Esophagus mucosa (tissue), 1 donor: Measurements from ENCODE around the gene SYPL1. TPM values are rescaled to one million over a fixed set of nuclear protein-coding genes. Genes with fewer than 3 reads are reported as not detected.
A peak's percentile ranks its signal among the peaks of the same experiment; 100 is the strongest.

Experiments used
- ATAC-seq: fragments of 200-7000 bp; cut with Tn5 transposase; one replicate; pipeline ENCODE4 v1.9.1; 2020
- total RNA-seq: library from RNA; stranded (reverse); gene quantifications from one replicate; pipeline ENCODE4 v1.2.4, GENCODE V29; 2023
- donor health status: DM: yes; HTN: yes; CAD: no.

SYPL1 gene
- total RNA-seq, 1 donor from 2014 or later = 131 TPM

GRCh38 chr7:106064771-106065574, 47.1 kb downstream of the SYPL1 start:
- ATAC-seq = peak; percentile 81

DNA sequence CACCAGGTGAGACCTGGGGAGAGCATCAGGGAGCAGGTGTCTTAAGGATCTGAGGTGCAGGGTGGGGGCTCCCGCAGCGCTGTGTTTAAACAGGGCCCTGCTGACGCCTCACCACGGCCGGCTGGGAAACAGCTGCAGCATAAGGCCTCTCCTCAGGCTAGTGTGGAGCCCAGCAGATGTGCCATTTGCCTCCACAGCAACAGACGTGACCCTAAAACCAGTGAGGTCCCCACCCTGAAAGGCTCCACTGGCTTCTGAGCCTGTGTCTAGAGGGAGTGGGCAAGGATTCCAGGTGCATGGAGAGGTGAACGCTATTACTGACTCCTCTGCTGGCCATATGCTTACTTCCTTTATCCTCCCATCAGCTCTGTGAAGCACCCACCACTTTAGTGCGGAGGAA, 47.8 kb downstream of the SYPL1 start:
- ATAC-seq = no peak

DNA sequence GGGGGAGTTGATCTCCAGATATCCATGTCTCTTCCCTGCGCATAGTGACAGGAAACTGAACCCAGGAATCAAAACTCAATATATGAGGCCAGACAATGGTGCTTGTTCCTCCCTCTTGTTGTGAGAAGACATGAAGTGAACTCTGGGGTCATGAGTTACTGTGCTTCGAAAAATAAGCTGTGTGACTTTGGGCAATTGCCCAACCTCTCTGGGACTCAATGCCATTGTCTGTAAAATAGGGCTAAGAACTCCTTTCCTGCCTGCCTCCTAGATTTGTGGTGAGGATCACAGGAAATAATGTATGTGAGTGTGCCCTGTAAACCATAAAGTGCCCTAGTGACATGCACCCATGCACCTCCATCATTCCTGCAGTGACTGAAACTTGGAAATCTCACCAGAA, 48.4 kb downstream of the SYPL1 start:
- ATAC-seq = no peak

DNA sequence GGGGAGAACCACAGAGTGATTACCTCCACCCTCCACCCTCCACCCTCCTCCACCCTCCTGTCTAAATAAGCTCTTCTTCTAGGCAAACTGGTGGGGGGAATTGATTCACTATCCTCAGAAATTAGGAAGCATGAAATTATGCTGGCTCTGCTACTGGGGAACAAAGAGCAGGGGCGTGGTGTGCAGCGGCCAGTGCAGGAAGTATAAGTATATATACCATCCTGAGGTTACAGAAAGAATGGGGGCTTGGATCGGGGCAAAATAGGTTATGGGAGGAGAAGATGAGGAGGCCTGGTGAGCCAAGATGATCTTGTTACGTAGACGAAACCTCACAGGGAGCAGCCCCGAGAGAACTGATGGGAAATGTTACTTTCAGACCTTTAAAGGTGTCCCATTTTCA, 49.1 kb downstream of the SYPL1 start:
- ATAC-seq = no peak

- ATAC-seq = peak; percentile 10
Measured at GRCh38 chr7:106062521-106062931, 49.6 kb downstream of the SYPL1 start.

DNA sequence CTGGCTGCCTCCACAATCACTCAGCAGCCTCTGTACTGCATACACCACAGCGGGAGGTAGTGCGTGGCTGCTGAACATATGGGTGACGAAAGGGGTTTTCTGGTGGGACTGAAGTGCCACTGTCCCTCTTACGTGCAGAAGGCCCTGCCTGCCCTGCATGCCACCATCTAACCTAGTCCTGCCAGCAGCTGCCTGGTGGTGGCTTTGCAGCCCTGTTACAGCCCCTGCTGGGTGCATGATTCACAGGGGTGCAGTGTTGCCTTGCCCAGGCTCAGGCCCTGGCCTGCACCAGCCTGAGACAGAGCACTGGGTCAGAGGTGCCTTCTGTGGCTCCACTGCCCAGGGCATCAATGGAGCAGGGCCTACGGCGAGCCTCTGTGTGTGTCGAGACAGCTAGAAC, 50.1 kb downstream of the SYPL1 start:
- peak; percentile 45 for ATAC-seq

DNA sequence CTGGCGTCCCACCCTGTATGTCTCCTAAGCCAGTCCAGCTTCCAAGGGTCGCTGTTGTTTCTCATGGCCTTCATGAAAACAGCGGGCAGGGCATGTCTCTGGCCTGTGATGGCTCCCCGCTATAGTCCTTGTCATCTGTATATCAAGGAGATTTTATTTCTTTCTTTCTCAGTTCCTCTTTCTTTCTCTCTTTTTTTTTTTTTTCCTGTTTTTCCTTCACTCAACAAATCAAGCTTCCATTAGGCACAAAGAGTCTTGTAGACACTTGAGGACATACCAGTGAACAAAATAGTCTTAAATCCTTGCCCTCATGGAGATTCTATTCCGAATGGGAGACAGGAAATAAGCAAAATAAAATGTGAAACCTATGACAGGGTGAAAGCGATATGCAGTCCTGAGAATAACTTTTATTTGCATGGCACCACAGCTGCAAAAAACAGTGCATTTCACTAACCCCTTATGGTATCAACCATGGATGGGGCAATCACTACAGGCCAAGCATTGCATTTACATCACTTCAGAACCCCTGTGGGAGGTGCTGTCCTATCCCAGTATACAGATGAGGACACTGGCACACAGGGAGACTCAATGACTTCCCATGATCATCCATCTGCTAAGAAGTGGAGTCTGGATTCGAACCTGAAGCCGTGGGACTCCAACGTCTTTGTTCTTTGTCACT, 50.7 kb downstream of the SYPL1 start:
- no peak for ATAC-seq

GRCh38 chr7:106060394-106060920, 51.7 kb downstream of the SYPL1 start:
- ATAC-seq = no peak

DNA sequence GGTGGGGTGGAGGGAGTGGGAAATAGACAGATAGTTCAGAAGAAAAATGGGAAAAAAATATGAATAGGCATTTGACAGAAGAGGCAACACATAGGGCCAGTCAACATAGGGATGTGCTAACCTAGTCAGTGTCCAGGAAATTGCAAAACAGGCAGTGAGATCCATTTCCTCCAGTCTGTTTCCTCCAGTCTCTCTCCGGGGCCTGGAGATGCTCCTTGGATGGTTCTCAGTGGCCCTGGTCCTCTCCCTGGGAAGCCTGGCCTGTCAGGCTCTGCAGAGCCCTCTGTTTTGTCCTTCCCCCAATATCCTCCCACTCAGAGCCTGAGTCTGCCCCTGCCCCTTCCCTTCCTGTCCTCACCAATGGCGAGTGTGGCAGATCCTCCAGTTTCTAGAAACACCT, 52.6 kb downstream of the SYPL1 start:
- ATAC-seq = no peak

GRCh38 chr7:106058928-106059324, 53.2 kb downstream of the SYPL1 start:
- no peak for ATAC-seq

DNA sequence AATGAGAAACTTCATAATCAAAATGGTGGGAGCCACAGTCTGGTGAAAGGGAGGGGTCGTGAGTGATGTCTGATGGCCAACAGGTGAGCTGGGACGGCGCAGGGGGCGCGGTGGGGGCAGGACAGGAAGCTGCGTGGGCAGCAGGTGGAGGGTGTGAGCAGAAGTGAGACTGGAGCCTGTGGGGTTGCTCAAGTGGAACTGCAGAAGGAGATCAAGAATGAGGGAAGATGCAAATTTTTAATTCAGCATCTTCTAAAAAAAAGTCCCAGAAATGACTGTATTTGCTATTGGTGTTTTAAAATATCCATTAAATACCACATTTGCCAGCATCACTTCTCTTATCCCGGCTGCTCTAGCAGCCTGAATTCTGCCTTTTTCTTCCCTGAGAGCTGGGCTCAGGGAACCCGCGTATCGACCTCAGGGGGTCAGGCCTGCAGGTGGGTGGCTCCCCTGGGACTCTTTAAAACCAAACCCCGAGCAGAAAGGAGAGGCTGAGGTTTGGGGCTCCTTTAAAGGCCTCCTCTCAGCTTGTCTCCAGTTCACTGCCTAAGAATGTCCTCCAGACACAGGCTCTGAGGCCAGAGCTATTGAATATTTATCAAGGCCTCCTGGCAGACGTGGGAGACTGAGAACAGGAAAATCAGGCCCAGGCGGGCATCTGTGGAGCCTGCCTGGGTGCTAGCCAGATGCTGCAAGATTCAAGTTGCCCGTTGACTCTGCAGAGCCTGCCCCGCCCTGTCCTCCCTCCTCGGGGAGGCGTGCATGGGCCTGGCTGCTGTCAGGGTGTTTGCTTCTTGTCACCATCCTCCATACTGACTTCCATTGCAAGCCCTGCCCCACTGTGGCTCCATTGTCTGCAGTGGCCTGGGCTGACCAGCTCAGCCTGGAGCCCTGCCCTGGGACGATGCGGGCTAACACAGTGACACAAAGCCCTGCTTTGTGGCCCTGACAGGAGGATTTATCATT, 53.9 kb downstream of the SYPL1 start:
- peak; percentile 87 for ATAC-seq

- no peak for ATAC-seq
Measured at GRCh38 chr7:106057204-106057961, 54.7 kb downstream of the SYPL1 start.

- ATAC-seq = peak; percentile 72
Measured at GRCh38 chr7:106056513-106057203, 55.5 kb downstream of the SYPL1 start.

- no peak for ATAC-seq
Measured at GRCh38 chr7:106054971-106055532, 57.1 kb downstream of the SYPL1 start.

DNA sequence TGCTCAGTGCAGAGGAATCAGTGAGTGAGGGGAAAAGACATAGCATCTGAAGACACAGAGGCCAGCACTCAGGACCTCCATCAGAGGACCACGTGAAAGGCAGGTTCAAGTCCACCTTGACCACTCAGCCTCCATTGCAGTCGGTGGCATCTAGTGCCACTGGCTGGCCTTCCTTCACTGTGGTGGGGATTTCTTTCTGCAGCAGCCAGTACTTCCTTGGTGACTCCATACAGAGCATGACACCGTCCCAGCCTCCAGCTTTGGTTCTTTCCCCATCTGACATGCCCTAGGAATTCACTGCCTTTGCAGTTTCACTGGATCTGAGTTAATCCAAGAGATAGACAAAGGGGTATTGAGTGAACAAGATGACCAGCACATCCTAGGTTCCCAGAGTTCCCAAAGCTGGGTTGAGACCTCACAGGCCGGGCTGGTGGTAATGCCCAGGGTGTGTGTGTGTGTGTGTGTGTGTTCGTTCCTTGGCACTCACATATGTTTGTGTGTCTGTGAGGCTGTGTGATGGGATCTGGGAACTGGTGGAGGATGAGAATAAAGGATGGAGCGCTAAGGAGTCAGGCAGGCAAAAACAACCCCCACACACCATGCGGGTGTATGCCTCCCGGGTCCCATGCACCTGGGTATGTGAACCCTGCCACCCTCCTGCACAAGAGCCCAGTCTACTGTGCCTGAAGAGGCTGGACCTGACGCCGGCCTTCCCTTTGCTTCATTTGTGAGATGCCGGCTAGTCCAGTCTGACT, 57.8 kb downstream of the SYPL1 start:
- no peak for ATAC-seq

DNA sequence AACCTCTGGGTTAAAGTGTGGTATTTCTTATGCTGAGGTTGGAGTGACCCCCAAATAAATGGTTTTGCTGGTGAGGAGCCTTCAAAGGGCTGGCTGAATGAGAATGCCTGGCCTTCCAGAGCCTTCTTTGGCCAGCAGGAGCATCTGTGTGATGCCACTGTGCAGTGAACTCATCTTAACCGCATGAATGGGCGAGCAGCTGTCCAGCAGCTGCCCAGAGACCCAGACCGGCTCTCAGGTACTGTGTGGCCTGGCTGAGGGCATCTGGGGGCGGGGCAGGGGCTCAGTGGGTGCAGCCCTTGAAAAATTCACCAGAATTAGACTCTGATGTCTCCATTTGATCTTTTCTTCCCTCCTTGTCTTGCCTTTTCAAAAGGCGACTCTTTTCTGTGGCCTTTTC, 59.0 kb downstream of the SYPL1 start:
- ATAC-seq = no peak

- no peak for ATAC-seq
Measured at GRCh38 chr7:106052681-106053080, 59.4 kb downstream of the SYPL1 start.

GRCh38 chr7:106050746-106051117, 61.4 kb downstream of the SYPL1 start:
- peak; percentile 78 for ATAC-seq

GRCh38 chr7:106050002-106050745, 61.9 kb downstream of the SYPL1 start:
- peak; percentile 66 for ATAC-seq
